Cardiac fibroblast (primary cell): Measurements from ENCODE around the gene CTXN2.

Experiments used
- DNase-seq, 2 donors: peaks; one replicate each; pipeline versions ENCODE4 v3.0.0 to v3.0.0-alpha.2; 2010; ENCODE audit warnings: low read depth in 2 of 2
- H3K4me3 ChIP-seq, 2 donors: replicated peaks in 1 of 2; 1 replicate in 1 of 2; 2 replicates in 1 of 2; pipeline ENCODE4 v1.5.1; 2011; ENCODE audit warnings: low read depth in 2 of 2, low read length in 2 of 2, mild to moderate bottlenecking in 2 of 2, moderate library complexity in 1 of 2
- TF ChIP-seq, protein P1 (sequence below): IDR thresholded peaks from one replicate; pipeline ENCODE4 v1.5.1; 2011; ENCODE audit warnings: low read depth, mild to moderate bottlenecking, low read length, inconsistent platforms

Gene CTXN2

DNA sequence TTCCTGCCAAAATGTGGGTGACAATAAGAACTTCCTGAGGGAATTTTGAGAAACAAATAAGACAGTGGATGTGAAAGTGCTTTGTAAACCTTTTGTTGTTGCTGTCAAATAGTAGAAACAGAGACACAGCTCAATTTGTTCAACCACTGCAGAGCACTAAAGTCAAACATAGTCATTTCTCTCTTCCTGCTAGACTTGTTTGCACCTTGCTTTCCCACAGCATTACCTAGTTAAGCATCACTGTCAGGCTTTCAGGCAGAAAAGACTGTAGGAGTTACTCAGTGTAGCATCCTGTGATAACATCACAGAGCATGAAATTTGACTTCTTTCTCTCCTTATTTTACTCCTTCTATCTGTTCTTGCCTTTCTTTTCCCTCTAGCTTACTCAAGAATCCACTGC lies 41.8 kb downstream of the CTXN2 start:
- no peak overlapping the region for H3K4me3 ChIP-seq
- no peak for DNase-seq
- TF ChIP-seq, protein P1, sequence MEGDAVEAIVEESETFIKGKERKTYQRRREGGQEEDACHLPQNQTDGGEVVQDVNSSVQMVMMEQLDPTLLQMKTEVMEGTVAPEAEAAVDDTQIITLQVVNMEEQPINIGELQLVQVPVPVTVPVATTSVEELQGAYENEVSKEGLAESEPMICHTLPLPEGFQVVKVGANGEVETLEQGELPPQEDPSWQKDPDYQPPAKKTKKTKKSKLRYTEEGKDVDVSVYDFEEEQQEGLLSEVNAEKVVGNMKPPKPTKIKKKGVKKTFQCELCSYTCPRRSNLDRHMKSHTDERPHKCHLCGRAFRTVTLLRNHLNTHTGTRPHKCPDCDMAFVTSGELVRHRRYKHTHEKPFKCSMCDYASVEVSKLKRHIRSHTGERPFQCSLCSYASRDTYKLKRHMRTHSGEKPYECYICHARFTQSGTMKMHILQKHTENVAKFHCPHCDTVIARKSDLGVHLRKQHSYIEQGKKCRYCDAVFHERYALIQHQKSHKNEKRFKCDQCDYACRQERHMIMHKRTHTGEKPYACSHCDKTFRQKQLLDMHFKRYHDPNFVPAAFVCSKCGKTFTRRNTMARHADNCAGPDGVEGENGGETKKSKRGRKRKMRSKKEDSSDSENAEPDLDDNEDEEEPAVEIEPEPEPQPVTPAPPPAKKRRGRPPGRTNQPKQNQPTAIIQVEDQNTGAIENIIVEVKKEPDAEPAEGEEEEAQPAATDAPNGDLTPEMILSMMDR = no peak

DNA sequence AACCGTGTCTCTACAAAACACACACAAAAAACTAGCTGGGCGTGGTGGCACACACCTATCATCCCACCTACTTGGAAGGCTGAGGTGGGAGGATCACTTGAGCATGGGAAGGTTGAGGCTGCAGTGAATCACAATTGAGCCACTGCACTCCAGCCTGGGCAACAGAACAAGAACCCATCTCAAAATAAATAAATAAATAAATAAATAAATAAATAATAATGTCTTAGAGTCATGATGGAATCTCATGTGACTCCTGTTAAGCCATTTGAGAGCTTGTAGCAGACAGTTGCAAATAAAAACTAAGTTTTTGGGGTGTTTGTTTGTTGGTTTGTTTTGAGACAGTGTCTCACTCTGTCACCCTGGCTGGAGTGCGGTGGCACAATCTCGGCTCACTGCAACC lies 47.9 kb downstream of the CTXN2 start:
- TF ChIP-seq, protein P1 = no peak
- DNase-seq = no peak
- H3K4me3 ChIP-seq = no peak overlapping the region

DNA sequence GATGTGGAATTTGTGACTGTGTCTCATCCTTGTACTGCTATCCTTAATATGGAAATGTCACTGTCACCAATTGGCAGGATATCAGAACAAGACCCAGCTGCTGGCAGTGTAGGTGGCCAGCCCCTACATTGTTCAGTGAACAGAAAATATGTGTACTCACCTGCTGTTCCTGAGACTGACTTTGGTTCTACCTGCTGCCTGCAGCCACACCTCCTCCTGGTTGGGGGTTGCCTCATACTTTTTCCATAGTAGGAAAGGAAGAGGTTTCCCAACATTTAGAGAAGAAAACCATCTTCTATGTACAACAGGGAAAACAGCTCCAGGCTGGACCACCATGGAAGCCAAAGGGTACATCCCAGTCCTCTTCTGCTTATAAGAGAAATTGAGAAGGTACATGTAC lies 50.5 kb downstream of the CTXN2 start:
- no peak overlapping the region for H3K4me3 ChIP-seq
- TF ChIP-seq, protein P1 = no peak
- no peak for DNase-seq

DNA sequence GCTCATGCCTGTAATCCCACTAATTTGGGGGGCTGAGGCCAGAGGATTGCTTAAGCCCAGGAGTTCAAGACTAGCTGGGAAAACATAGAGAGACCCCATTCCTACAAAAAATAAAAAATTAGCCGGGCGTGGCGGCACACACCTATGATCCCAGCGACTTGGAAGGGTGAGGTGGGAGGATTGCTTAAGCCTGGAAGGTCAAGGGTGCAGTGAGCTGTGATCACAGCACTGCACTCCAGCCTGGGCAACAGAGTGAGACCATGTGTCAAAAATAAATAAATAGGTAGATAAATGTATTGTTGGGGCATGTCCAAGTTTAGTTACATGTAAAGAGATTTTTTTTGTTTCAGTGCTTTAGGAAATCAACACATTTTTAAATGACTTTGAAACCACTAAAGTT lies 51.1 kb downstream of the CTXN2 start:
- no peak overlapping the region for H3K4me3 ChIP-seq
- no peak for DNase-seq
- TF ChIP-seq, protein P1 = no peak

DNA sequence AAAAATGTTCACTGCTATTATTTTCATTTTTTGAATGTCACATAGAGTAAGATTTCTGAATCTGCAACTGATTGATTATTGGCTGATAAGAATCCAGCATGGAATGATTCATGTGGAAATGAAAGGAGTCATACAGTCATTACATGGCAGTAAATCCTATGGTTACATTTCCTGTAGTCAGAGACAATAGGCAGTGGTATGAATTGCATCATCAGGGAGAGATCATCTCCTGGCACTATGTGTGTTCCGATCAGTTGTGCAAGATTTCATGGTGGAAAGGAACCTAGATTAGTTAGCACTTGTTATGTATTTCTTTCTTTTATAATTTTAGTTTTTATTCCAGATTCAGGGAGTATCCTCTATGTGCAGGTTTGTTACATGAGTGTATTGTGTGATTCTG lies 53.5 kb downstream of the CTXN2 start:
- TF ChIP-seq, protein P1 = no peak
- H3K4me3 ChIP-seq = no peak overlapping the region
- DNase-seq = peak; percentile 9 to 65

DNA sequence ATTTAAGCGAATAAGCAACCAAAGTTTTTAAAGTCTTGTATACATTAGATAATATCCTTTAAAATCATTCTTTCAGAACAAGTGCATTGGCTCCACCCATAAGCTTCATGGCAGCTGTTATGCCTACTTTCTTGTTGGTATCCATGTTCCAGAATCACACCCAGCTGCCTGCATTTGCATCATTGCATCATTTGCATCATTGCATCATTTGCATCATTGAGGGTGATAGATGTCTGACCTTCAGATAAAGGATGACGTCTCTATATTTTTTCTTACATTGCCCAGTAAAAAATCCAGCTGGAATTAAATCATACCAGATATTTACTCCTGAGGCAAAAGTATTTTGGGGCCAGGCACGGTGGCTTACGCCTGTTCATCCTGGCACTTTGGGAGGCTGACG lies 56.9 kb downstream of the CTXN2 start:
- DNase-seq = no peak
- TF ChIP-seq, protein P1 = no peak
- no peak overlapping the region for H3K4me3 ChIP-seq

DNA sequence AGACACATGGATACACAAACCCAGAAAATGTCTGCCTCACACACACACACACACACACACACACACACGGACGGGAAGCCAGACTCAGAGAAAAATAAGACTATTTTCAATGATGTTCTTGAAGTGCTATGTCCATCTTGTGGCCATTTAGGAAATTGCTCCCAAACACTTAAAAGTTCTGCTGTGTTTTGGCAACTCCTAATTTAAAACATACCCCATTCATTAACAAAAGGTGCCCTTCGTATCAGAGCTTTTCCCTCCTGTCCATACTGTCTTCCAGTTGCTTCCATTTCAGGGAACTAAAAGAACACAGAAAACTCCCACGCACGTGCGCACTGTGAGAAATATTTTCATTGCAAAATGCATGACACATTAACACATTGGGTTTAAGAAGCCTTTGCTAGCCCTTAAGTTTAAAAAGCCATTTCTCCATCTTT lies 59.2 kb downstream of the CTXN2 start:
- no peak overlapping the region for H3K4me3 ChIP-seq
- DNase-seq = peak; percentile 88 to 89
- TF ChIP-seq, protein P1 = peak; percentile 72
